GM12873 (cell line): ENCODE measurements around the gene ARL15.

Source experiments
- TF ChIP-seq, protein P1 (sequence below): IDR thresholded peaks from 2 replicates; pipeline ENCODE4 v1.5.1; 2012; ENCODE audit warnings: low read depth, mild to moderate bottlenecking, moderate library complexity, low read length, control low read depth; ENCODE audit not compliant: insufficient read depth; ENCODE audit errors: missing control alignments

The ARL15 gene

DNA sequence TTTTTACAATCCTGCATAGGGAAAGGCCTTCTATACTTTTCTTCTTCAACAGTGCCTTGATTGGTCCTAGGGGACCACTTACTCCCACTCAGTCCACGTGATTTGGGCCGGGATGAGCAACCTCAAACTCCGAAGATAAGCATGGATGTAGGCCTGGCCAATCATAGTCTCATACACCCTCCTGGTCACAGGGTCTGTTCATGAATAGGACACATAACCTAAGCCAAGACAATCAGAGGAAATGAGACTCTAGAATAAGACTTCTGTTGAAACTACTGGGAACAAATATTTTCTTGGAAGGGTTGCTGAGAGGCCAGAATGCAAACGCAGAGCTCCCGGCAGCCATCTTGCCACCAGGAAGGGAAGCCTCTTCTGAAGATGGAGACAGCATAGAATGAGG is 68.1 kb downstream of the ARL15 start:
- TF ChIP-seq, protein P1, sequence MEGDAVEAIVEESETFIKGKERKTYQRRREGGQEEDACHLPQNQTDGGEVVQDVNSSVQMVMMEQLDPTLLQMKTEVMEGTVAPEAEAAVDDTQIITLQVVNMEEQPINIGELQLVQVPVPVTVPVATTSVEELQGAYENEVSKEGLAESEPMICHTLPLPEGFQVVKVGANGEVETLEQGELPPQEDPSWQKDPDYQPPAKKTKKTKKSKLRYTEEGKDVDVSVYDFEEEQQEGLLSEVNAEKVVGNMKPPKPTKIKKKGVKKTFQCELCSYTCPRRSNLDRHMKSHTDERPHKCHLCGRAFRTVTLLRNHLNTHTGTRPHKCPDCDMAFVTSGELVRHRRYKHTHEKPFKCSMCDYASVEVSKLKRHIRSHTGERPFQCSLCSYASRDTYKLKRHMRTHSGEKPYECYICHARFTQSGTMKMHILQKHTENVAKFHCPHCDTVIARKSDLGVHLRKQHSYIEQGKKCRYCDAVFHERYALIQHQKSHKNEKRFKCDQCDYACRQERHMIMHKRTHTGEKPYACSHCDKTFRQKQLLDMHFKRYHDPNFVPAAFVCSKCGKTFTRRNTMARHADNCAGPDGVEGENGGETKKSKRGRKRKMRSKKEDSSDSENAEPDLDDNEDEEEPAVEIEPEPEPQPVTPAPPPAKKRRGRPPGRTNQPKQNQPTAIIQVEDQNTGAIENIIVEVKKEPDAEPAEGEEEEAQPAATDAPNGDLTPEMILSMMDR: no peak

DNA sequence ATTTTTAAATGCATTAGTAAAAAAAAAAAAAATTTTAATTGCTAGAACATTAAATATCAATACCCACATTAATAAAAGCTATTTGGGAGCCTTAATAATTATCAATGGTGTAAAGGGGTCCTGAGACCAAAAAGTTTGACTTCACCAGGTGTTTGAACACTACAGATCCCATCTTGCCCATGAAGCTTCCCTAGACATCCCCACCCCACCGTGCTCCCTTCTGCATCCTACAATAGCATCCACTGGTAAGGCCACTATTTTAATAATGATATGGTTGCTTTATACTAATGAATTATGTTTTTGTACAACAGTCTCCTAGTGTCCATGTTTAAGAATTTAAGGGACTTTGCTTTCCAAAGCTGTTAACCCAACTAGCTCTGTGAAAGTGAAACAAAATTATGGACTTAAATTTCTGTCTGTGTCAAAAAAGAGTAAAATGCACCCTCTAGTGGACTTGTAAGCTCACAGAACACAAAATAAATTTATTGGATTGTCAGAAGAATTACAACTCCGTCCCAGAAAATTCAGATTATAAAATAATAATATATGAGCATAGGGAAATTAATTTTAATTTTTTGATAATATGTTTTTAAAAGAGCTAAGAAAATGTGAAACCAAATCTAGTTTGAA is 76.0 kb downstream of the ARL15 start:
- TF ChIP-seq, protein P1: peak; percentile 45

DNA sequence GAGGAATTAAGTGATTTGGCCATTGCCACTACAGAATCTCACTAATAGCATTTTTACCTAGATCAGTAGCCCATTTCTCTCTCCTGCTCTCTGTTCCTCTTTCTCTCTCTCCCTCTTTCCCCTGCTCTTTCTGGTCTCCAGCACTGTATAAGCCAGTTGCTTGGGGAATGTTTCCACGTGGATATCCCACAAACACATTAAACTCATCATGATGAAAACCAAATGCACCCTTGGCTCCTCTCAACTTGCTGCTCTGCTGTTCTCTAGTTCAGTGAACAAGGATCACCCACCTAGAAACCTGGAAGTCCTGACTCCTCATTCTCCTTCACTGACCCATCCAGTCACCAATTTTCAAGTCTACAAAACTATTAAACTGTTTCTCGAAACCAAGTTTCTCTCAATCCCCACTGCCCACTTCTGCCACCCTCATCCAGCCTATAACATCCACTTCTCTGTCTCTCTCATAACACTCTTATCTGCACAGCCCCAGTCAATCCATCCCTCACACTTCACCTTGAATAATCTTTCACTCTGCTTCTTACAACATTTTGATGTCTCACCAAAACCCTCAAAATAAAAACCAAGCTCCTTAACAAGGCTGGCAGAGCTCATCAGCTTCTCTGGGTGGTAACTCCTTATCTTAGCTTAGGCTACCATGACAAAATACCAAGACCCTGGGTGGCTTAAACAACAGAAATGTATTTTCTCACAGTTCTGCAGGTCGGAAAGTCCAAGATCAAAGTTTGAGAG is 79.3 kb downstream of the ARL15 start:
- TF ChIP-seq, protein P1: no peak

DNA sequence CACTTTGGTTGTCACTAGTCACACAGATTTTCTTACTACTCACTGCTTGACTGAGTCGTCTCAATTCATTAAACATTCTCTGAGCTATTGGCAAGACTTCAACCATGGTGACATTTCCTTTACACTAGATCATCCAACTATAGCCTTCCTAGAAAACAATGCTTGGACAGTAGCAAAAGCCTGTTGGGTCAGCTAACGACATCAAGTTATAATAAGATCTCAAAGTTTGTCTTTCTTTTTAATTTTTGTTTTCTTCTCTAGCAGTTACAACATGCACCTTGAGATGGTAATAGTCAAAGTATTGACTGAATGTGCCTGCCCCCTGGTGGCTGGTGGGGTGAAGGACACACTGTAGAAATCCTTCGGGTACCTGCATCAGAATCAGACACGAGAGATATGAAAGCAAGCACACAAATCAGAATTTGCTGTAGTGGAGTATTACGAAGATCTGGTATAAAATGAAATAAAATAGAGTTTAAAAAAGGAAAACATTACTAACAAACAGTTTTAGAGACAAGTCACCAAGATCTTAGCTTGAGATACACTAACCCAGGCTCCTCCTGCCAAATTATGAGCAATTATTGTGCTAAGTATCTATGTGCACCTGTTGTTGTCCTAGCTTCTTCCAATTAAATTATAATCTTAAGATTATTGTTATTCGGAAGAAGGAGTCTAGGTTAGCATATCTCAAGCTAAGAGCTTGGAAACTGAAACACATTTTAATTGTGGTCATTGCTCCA is 81.2 kb downstream of the ARL15 start:
- TF ChIP-seq, protein P1: peak; percentile 85

DNA sequence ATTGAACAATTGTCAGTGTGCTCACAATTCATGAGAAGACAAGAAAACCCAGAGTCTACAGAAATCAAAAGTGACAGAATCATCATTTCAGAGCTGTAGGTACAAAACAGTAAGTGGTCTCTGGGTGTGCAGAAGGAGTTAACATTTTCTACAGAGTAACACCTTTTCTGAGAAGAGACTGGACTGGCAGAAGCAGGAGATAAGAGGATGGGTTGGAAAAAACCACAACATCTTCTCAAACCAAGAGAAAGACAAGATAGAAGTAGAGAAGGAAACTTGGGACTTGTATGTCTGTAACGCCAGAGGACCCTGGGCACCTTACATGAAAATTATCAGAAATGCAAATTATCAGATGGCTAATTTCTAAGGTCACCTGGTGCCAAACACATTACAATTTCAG is 82.6 kb downstream of the ARL15 start:
- TF ChIP-seq, protein P1: no peak

DNA sequence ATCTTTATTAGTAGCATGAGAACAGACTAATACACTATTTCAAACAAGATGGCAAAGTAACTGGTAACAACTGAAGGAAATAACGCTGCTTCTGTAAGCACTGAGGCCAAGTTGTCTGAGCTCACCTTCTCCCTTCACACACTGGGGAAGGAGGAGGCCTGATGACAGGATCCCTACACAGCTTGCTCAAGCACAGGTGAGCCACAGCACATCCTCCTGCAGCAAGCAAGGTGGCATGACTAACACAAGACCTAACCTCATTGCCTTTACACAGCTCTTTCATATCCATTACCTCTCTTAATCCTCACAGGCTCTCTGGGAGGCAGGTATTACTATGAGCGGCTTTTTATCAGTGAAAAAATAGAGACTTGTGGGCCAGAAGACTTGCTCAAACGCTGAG is 83.3 kb downstream of the ARL15 start:
- TF ChIP-seq, protein P1: no peak

DNA sequence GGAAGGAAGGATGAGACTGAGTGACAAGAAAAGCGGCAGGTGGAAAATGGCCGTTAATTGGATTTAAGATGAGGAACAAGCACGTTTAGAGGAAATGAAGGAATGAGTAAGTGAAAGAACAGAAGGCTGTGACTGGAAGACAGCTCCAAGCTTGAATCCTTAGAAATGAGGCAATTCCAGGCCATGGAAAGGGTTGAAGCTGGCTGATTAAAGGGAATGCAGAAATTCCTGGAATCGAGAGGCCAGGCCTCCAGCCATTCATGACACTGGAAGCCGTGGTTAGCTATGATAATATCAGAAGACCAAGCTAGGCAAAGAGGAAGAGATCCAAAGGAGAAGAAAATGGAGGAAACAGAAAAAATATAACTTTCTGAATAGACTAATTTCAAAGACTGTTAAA is 84.2 kb downstream of the ARL15 start:
- TF ChIP-seq, protein P1: no peak
